GM19043 (cell line): ENCODE data around the gene CATSPER2.
"Not testable (repeated sequence)": the region's sequence is repeated elsewhere in the genome, so short reads cannot be mapped to it uniquely, and the experiment has no call there.

ENCODE experiments used
- ATAC-seq: cut with Tn5 transposase; IDR thresholded peaks from one replicate; pipeline ENCODE4 v1.9.1; 2021; ENCODE audit warnings: low read depth; ENCODE audit not compliant: unreplicated experiment

The CATSPER2 gene

DNA sequence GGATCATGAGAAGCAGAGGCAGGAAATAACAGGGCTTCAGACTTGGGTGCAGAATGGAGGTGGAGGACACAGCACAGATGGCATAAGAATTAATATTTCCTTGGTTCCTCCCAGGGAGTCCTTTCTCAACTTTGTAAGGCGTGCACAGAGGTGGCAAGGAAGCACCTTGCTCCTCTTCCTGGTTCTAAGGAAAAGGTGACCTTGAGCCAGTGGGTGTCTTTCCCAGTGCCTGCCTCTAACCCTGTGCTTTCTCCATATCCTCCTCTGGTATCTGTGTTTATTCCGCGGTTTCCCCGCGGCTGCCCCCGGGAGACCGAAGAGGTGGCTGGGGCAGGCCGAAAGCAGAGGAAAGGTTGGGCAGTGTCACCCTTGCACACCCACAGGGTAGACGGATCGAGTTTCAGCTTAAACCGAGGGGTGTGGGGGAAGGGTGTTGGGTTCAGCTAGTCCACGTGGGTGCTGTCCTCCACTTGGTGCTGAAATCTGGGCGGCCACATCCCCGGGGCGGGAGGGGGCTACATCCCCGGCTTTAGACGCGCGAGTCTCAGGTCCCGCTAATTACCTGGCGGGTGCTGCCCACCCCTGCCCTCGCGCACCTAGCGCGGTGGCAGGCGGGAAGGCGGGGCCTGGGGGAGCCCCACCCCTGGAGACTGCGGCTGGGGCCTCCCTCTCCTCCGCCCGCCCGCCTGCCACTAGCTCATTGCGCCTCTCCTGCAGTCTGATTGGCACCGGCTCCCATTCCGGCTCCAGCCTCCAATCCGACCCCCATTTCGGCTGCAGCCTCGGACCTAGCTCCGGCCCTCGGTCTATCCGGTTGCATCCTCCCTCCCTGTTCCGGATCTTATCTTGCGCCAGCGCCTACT is 55.1 kb downstream of the CATSPER2 start, which contains the start of gene CKMT1B:
Gene CKMT1B (plus strand): TSS at position 700 of the 863 bp plus-strand sequence. CDS start 192 bp downstream, outside the sequence.
- not testable (repeated sequence) for ATAC-seq

DNA sequence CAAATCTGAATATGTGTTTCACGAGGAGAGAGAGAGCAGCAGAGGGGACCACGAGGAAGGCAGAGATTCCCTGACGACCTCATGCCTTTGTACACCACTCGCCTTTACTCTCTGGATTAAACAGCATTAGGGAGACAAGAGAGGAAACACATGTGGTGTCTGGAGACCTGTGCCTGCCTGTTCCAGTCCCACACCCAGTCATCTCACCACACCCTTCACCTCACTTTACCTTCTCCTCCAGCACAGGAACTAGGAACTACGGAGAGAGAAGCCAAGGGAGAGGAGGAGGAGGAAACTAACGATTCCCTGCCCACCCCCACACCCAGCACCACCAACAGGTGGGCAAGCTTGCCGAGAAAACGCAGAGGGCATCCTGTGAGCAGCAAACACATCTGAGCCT is 55.8 kb downstream of the CATSPER2 start:
- ATAC-seq = not testable (repeated sequence)

DNA sequence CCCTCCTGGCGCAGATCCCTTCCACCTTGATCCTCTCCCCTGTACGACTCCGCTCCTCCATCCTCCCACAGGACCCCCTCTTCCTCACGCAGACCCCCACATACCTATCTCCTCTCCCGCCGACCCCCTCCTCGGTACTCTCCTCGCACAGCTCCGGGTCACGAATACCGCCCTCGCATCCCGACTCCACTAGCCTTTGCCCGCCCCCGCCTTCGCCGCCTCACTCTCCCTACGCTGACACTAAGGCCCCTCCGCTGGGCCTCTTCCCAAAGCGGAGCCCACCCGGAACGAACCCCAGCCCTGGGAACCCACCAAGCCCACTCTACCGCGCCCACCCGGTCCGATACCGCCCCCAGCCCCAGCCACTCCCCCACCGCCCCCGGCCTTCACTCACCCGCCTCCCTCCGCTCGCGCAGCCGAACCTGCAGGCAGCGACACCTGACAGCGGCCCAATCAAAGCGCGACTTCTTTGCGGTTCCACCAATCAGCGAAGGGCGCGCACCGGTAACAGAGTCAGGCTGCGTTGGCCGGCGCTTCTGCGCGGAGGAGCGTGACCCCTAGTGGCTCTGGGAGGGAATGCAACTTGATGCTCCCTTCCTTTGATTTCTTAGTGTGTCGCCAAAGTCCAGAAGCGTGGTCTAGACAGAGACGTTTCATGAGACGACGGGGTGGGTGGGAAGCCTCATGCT is 58.7 kb downstream of the CATSPER2 start, which contains the start of gene PPIP5K1:
Gene PPIP5K1 (minus strand): TSS at position 431 of the 689 bp plus-strand sequence. CDS start 5,704 bp downstream, outside the sequence.
- peak; percentile 86 for ATAC-seq
